Measurements from ENCODE around the gene MRPS10.
A peak's percentile ranks its signal among the peaks of the same experiment; 100 is the strongest.

MRPS10 gene

DNA sequence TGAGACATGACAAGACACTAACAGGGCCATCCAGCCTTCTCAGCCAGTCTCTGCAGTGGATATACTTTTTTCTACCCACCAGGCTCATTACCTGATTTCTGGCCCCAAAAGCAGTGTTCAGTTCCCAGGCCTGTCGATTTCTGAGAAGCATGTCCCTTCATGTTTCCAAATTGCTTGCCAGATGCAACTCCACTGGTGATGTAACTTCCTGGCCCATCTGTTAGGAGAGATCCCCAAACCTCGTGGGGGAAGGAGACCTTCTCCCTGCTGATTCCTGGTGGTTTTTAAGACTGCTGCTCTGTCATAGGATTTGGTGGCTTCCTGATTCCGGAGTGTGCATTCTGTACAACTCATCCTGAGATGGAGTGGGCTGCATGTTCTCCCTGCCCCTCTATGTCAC lies 31.6 kb upstream of the MRPS10 start:
- DNase-seq = no peak
- no peak for TF ChIP-seq CTCF (IDR thresholded peaks at IDR 0.05; ENCODE audit: low read depth, low read length)
- Histone ChIP-seq H3K27me3 (ENCODE audit: insufficient read depth, low read depth, severe bottlenecking) (no peaks in the 10 kb centered on the region), H3K4me3 (ENCODE audit: low read depth, low read length) (no peak overlapping the region), H3K27ac (no peak overlapping the region), H3K36me3 (peaks cover 14% of the 10 kb centered on the region), H3K9me3 (ENCODE audit: severe bottlenecking) (no peaks in the 10 kb centered on the region)

GRCh38 chr6:42243046-42243445 lies 25.4 kb upstream of the MRPS10 start:
- H3K4me3 ChIP-seq (ENCODE audit: low read depth, low read length) = no peak overlapping the region
- no peaks in the 10 kb centered on the region for H3K27me3 ChIP-seq (ENCODE audit: insufficient read depth, low read depth, severe bottlenecking)
- no peak for TF ChIP-seq CTCF (IDR thresholded peaks at IDR 0.05; ENCODE audit: low read depth, low read length)
- DNase-seq = no peak
- no peaks in the 10 kb centered on the region for H3K9me3 ChIP-seq (ENCODE audit: severe bottlenecking)
- peaks cover 17% of the 10 kb centered on the region for H3K36me3 ChIP-seq
- H3K27ac ChIP-seq = no peak overlapping the region

DNA sequence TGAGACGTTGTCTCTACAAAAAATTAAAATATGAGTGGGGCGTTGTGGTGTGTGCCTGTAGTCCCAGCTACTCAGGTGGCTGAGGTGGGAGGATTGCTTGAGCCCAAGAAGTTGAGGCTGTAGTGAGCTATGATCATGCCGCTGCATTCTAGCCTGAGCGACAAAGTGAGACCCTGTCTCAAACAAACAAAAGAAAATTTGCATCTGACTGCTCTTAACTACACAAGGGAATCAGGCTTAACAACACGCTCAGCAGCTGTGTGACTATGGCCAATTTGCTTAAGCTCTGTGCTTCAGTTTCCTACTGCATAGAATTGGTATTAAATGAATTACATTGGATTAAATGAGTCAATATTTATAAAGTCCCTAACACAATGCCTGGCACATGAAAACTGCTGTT lies 24.3 kb upstream of the MRPS10 start:
- Histone ChIP-seq H3K36me3 (peaks cover 17% of the 10 kb centered on the region), H3K27me3 (ENCODE audit: insufficient read depth, low read depth, severe bottlenecking) (no peaks in the 10 kb centered on the region), H3K4me3 (ENCODE audit: low read depth, low read length) (no peak overlapping the region), H3K27ac (no peak overlapping the region; the same call in 1 of the 2 replicates), H3K9me3 (ENCODE audit: severe bottlenecking) (no peaks in the 10 kb centered on the region)
- no peak for TF ChIP-seq CTCF (IDR thresholded peaks at IDR 0.05; ENCODE audit: low read depth, low read length)
- DNase-seq = no peak

DNA sequence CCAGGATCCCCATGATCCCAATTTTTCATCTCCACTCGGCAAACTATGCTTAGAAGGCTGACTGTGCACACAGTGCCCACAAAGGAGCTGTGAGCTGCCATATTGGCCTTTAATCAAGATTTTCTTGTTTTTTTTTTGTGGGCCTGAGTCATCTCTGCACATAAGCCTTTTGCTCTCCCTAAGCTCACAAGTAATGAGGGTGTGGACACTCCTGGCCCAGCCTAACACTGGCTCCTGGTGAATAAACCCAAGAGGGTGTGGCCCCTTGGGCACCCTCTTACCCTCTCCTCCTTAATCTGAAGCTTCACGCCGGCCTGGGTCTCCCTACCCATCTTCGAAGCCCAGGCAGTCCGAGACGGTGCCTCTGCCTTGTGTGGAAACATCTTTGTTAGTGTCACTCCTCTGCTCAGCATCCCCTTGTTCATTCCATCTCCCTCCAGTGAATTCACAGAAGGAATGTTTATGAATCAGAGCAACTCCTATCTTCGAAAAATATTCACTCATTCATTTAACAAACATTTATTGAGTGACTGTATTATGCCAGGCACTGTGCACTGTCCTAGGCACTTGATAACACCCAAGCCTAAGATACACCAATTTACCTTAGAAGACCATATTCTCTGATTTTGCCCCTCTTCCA lies 22.2 kb upstream of the MRPS10 start:
- H3K27me3 ChIP-seq (ENCODE audit: insufficient read depth, low read depth, severe bottlenecking) = no peaks in the 10 kb centered on the region
- TF ChIP-seq CTCF (IDR thresholded peaks at IDR 0.05; ENCODE audit: low read depth, low read length) = no peak
- H3K4me3 ChIP-seq (ENCODE audit: low read depth, low read length) = no peak overlapping the region
- H3K9me3 ChIP-seq (ENCODE audit: severe bottlenecking) = no peaks in the 10 kb centered on the region
- peaks cover 17% of the 10 kb centered on the region for H3K36me3 ChIP-seq
- peak overlapping the region; percentile 88 for H3K27ac ChIP-seq
- DNase-seq = no peak

- H3K36me3 ChIP-seq = peaks cover 17% of the 10 kb centered on the region
- DNase-seq = peak; percentile 86
Measured at GRCh38 chr6:42239333-42239732, 21.7 kb upstream of the MRPS10 start.

More at GRCh38 chr6:42239333-42239732, 21.7 kb upstream of the MRPS10 start:
- Histone ChIP-seq H3K27me3 (ENCODE audit: insufficient read depth, low read depth, severe bottlenecking) (no peaks in the 10 kb centered on the region), H3K27ac (peak overlapping the region; percentile 88), H3K4me3 (ENCODE audit: low read depth, low read length) (no peak overlapping the region), H3K9me3 (ENCODE audit: severe bottlenecking) (no peaks in the 10 kb centered on the region)
- no peak for TF ChIP-seq CTCF (IDR thresholded peaks at IDR 0.05; ENCODE audit: low read depth, low read length)

Measured in WERI-Rb-1 (cell line).